ENCODE results near the gene WDR36.
"Not testable (repeated sequence)": the region's sequence is repeated elsewhere in the genome, so short reads cannot be mapped to it uniquely, and the experiment has no call there.

Gene WDR36

DNA sequence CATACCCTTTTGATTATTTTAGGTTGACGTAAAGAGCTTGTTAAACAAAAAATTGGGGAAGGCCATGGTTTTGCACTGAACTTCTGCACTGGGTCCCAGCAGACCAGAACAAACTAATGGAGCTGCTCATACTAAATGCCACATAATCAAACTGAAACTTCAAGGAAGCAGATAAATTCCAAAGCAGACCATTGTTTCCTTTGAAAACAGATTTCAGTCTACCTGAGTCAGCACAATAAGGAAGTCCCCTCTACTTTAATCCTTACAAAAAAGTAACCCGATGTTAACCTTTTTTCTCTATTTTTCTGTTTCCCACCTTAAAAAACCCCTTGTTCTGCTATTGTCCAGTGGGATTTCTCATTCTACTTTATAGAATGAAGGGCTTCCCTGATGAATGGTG lies 39.2 kb downstream of the WDR36 start:
- Histone ChIP-seq H3K4me1 (ENCODE audit: control insufficient read depth, insufficient read depth, low read length) (no peaks in the 10 kb centered on the region), H3K4me3 (ENCODE audit: low read length) (no peak overlapping the region), H3K36me3 (ENCODE audit: control insufficient read depth, insufficient read depth, low read length) (no peaks in the 10 kb centered on the region), H3K27me3 (ENCODE audit: control insufficient read depth, insufficient read depth, low read length) (no peaks in the 10 kb centered on the region), H3K9ac (ENCODE audit: low read length) (no peak overlapping the region), H3K9me3 (ENCODE audit: control insufficient read depth, low read length) (no peaks in the 10 kb centered on the region)

GRCh38 chr5:111132076-111132475 lies 39.9 kb downstream of the WDR36 start:
- Histone ChIP-seq H3K27me3 (ENCODE audit: control insufficient read depth, insufficient read depth, low read length) (no peaks in the 10 kb centered on the region), H3K4me3 (ENCODE audit: low read length) (no peak overlapping the region), H3K4me1 (ENCODE audit: control insufficient read depth, insufficient read depth, low read length) (no peaks in the 10 kb centered on the region), H3K9me3 (ENCODE audit: control insufficient read depth, low read length) (no peaks in the 10 kb centered on the region), H3K36me3 (ENCODE audit: control insufficient read depth, insufficient read depth, low read length) (no peaks in the 10 kb centered on the region), H3K9ac (ENCODE audit: low read length) (no peak overlapping the region)

GRCh38 chr5:111132731-111133435 lies 40.7 kb downstream of the WDR36 start:
- Histone ChIP-seq H3K27me3 (ENCODE audit: control insufficient read depth, insufficient read depth, low read length) (no peaks in the 10 kb centered on the region), H3K4me1 (ENCODE audit: control insufficient read depth, insufficient read depth, low read length) (no peaks in the 10 kb centered on the region), H3K4me3 (ENCODE audit: low read length) (no peak overlapping the region), H3K9me3 (ENCODE audit: control insufficient read depth, low read length) (no peaks in the 10 kb centered on the region), H3K9ac (ENCODE audit: low read length) (no peak overlapping the region), H3K36me3 (ENCODE audit: control insufficient read depth, insufficient read depth, low read length) (no peaks in the 10 kb centered on the region)

DNA sequence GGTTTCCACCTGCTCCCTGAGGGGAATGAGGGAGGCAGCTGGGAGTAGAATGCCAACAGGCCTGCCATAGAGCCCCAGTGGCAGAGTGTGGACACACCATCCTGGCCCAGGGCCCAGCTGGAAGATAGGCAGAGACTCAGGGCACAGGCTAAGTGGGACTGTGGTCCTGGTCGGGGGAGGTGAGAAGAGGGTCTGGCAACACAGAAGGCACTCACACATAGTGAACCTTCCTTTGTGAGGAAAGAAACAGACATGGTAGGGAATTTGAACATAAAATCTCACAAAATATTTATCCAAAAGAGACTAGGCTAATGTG lies 41.2 kb downstream of the WDR36 start:
- H3K27me3 ChIP-seq (ENCODE audit: control insufficient read depth, insufficient read depth, low read length) = no peaks in the 10 kb centered on the region
- H3K4me1 ChIP-seq (ENCODE audit: control insufficient read depth, insufficient read depth, low read length) = no peaks in the 10 kb centered on the region
- H3K9me3 ChIP-seq (ENCODE audit: control insufficient read depth, low read length) = no peaks in the 10 kb centered on the region
- no peak overlapping the region for H3K4me3 ChIP-seq (ENCODE audit: low read length)
- H3K36me3 ChIP-seq (ENCODE audit: control insufficient read depth, insufficient read depth, low read length) = no peaks in the 10 kb centered on the region
- no peak overlapping the region for H3K9ac ChIP-seq (ENCODE audit: low read length)

DNA sequence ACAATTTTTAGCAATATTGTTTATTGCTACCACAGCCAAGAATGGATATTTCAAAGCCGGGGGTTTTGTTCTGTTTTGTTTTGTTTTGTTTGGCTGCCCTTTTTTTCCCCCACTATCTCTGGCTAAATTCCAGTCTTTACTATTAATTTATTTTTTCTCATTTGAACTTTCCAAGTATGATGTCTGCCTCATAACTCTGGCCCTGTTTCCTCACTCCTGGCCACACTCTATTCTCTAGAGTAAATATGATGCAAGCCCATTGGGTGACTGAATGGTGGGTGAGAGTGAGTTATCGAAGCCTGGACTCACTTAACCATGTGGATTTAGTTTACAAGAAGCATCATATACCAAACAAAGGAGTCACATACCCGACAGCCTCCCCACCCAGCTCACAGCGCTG lies 41.9 kb downstream of the WDR36 start:
- Histone ChIP-seq H3K27me3 (ENCODE audit: control insufficient read depth, insufficient read depth, low read length) (no peaks in the 10 kb centered on the region), H3K36me3 (ENCODE audit: control insufficient read depth, insufficient read depth, low read length) (no peaks in the 10 kb centered on the region), H3K4me1 (ENCODE audit: control insufficient read depth, insufficient read depth, low read length) (no peaks in the 10 kb centered on the region), H3K9me3 (ENCODE audit: control insufficient read depth, low read length) (no peaks in the 10 kb centered on the region), H3K4me3 (ENCODE audit: low read length) (no peak overlapping the region), H3K9ac (ENCODE audit: low read length) (no peak overlapping the region)

DNA sequence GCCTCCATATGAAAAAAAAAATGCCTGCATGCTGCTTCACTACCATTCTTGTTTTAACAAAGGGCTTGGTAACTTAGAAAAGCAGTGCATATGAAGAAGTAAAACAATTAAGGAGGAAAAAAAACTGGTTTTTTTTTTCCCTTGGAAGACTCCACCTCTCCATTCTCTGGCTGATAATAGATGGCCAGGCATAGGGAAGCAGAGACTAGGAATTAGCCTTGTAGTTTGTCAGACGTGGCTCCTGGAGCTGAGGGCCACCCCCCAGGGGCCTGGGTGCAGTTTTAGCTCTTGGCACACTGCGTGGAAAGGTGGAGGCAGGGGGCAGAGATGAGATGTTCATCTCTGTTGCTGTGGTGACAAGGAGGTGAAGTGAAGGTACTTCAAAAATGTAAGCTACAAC lies 42.7 kb downstream of the WDR36 start:
- Histone ChIP-seq H3K27me3 (ENCODE audit: control insufficient read depth, insufficient read depth, low read length) (no peaks in the 10 kb centered on the region), H3K9ac (ENCODE audit: low read length) (no peak overlapping the region), H3K4me1 (ENCODE audit: control insufficient read depth, insufficient read depth, low read length) (no peaks in the 10 kb centered on the region), H3K9me3 (ENCODE audit: control insufficient read depth, low read length) (no peaks in the 10 kb centered on the region), H3K4me3 (ENCODE audit: low read length) (no peak overlapping the region), H3K36me3 (ENCODE audit: control insufficient read depth, insufficient read depth, low read length) (no peaks in the 10 kb centered on the region)

GRCh38 chr5:111135363-111135762 lies 43.2 kb downstream of the WDR36 start:
- H3K4me1 ChIP-seq (ENCODE audit: control insufficient read depth, insufficient read depth, low read length) = no peaks in the 10 kb centered on the region
- no peak overlapping the region for H3K9ac ChIP-seq (ENCODE audit: low read length)
- H3K4me3 ChIP-seq (ENCODE audit: low read length) = no peak overlapping the region

DNA sequence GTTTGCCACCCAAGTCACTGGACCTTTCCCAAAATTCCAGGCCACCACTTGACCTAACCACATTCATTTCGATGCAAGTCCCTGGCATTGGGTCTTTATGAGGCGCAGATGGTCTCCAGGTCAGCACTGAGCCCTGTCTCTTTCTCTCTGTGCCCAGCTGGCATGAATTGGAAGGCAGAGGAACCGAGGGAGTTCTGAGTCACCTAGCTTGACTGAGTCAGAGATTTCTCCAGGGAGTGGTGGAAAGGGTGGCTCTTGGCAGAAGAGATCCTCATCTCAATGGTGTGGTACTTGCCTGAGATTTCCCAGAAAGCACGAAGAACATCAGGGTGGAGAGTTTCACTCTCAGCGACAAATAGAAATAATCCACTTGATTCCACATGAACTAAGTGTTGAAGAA lies 43.8 kb downstream of the WDR36 start:
- no peaks in the 10 kb centered on the region for H3K27me3 ChIP-seq (ENCODE audit: control insufficient read depth, insufficient read depth, low read length)
- H3K9me3 ChIP-seq (ENCODE audit: control insufficient read depth, low read length) = no peaks in the 10 kb centered on the region
- H3K4me1 ChIP-seq (ENCODE audit: control insufficient read depth, insufficient read depth, low read length) = no peaks in the 10 kb centered on the region
- no peak overlapping the region for H3K4me3 ChIP-seq (ENCODE audit: low read length)
- H3K9ac ChIP-seq (ENCODE audit: low read length) = no peak overlapping the region
- H3K36me3 ChIP-seq (ENCODE audit: control insufficient read depth, insufficient read depth, low read length) = no peaks in the 10 kb centered on the region

More at GRCh38 chr5:111135363-111135762, 43.2 kb downstream of the WDR36 start:
- Histone ChIP-seq H3K27me3 (ENCODE audit: control insufficient read depth, insufficient read depth, low read length) (no peaks in the 10 kb centered on the region), H3K36me3 (ENCODE audit: control insufficient read depth, insufficient read depth, low read length) (no peaks in the 10 kb centered on the region), H3K9me3 (ENCODE audit: control insufficient read depth, low read length) (no peaks in the 10 kb centered on the region)

DNA sequence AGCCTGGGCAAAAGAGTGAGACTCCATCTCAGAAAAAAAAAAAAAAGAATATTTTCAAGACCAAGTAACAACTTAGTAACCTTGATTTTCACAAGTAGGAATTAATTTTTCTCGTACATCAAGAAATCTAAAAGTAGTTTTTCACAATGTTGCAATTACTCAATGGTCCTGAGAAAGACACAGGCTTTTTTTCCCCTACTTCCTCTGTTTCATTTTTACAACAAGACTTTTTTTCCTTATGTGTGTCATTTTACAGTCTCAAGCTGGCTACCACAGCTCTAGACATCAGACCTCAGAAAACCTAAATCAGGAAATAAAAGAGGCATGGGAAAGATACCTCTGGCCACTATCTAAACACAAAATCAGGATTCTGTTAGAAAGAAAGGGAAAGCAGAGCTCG lies 45.9 kb downstream of the WDR36 start:
- Histone ChIP-seq H3K27me3 (ENCODE audit: control insufficient read depth, insufficient read depth, low read length) (no peaks in the 10 kb centered on the region), H3K4me1 (ENCODE audit: control insufficient read depth, insufficient read depth, low read length) (no peaks in the 10 kb centered on the region), H3K4me3 (ENCODE audit: low read length) (no peak overlapping the region), H3K9ac (ENCODE audit: low read length) (no peak overlapping the region), H3K9me3 (ENCODE audit: control insufficient read depth, low read length) (no peaks in the 10 kb centered on the region), H3K36me3 (ENCODE audit: control insufficient read depth, insufficient read depth, low read length) (no peaks in the 10 kb centered on the region)

DNA sequence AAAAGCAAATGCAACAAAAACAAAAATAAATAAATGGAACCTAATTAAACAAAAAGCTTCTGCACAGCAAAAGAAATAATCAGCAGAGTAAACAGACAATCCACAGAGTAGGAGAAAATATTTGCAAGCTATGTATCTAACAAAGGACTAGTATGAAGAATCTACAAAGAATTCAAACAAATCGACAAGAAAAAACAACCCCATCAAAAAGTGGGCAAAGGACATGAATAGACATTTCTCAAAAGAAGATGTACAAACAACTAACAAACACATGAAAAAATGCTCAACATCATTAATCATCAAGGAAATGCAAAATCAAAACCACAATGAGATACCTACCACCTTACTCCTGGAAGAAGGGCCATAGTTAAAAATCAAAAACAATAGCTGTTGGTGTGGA lies 49.3 kb downstream of the WDR36 start:
- H3K4me1 ChIP-seq (ENCODE audit: control insufficient read depth, insufficient read depth, low read length); H3K4me3 ChIP-seq (ENCODE audit: low read length); H3K9me3 ChIP-seq (ENCODE audit: control insufficient read depth, low read length); H3K9ac ChIP-seq (ENCODE audit: low read length); H3K36me3 ChIP-seq (ENCODE audit: control insufficient read depth, insufficient read depth, low read length); H3K27me3 ChIP-seq (ENCODE audit: control insufficient read depth, insufficient read depth, low read length): not testable (repeated sequence)

DNA sequence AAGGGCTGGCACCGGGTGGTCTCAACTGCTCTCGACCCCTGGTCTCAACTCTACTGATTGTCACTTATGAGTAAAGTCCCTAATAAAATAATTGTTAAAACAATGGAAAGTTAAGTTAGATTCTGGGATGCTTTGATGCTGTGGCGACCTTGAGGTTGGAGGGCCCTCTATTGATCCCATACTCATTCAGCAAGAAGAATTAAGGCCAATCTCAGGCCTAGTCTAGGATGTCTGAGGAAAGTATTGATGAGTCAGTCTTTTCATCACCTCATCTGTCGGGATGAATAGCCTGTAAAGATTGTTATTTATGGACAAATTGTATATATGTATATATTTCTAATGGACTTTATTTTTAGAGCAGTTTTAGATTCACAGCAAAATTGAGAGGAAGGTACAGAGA lies 50.8 kb downstream of the WDR36 start:
- Histone ChIP-seq H3K9ac (ENCODE audit: low read length) (no peak overlapping the region), H3K27me3 (ENCODE audit: control insufficient read depth, insufficient read depth, low read length) (no peaks in the 10 kb centered on the region), H3K4me1 (ENCODE audit: control insufficient read depth, insufficient read depth, low read length) (no peaks in the 10 kb centered on the region), H3K9me3 (ENCODE audit: control insufficient read depth, low read length) (no peaks in the 10 kb centered on the region), H3K4me3 (ENCODE audit: low read length) (no peak overlapping the region), H3K36me3 (ENCODE audit: control insufficient read depth, insufficient read depth, low read length) (no peaks in the 10 kb centered on the region)

DNA sequence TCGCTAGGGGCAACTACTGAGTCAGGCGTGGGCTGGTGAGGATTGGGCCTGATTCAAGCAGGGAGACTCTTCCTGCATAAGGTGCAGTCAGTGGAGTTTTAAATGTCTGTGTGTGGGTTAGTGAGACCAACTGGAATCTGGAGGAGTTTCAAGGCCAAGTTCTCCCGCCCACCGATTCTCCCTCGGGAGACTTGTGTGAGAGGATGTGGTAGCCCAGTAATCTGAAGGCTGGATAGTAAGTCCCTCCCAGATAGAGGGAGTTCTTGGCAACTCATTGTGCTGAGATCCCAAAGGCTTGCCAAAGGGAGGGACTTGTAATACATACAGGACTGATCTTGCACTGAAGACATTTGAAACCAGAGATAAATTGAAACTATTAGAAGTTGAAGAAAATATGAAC lies 51.8 kb downstream of the WDR36 start:
- H3K4me1 ChIP-seq (ENCODE audit: control insufficient read depth, insufficient read depth, low read length) = no peaks in the 10 kb centered on the region

DNA sequence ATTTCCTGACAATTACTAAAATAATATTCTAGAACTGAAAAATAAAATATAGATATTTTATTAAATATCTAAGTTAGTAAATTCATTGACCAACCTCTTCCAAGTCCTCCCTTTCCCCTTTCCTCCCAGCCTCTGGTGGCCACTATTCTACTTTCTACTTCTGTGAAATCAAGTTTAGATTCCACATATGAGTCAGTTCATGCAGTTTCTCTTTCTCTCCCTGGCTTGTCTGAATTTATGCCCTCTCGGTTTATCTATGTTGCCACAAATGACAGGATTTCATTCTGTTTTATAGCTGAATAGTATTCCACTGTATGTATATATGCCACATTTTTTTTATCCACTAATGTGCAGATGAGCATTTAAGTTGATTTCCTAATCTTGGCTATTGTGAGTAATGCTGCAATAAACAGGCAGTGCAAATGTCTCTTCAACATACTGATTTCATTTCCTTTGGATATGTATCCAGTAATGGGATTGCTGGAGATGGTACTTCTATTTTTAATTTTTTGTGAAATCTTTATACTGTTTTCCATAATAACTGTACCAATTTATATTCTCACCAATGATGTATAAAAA lies 52.3 kb downstream of the WDR36 start:
- no peak overlapping the region for H3K9ac ChIP-seq (ENCODE audit: low read length)
- no peaks in the 10 kb centered on the region for H3K9me3 ChIP-seq (ENCODE audit: control insufficient read depth, low read length)
- H3K4me1 ChIP-seq (ENCODE audit: control insufficient read depth, insufficient read depth, low read length) = no peaks in the 10 kb centered on the region
- no peaks in the 10 kb centered on the region for H3K36me3 ChIP-seq (ENCODE audit: control insufficient read depth, insufficient read depth, low read length)
- H3K4me3 ChIP-seq (ENCODE audit: low read length) = no peak overlapping the region
- H3K27me3 ChIP-seq (ENCODE audit: control insufficient read depth, insufficient read depth, low read length) = no peaks in the 10 kb centered on the region

More for the DNA sequence above, 51.8 kb downstream of the WDR36 start:
- no peaks in the 10 kb centered on the region for H3K36me3 ChIP-seq (ENCODE audit: control insufficient read depth, insufficient read depth, low read length)
- no peak overlapping the region for H3K4me3 ChIP-seq (ENCODE audit: low read length)
- H3K9ac ChIP-seq (ENCODE audit: low read length) = no peak overlapping the region
- H3K27me3 ChIP-seq (ENCODE audit: control insufficient read depth, insufficient read depth, low read length) = no peaks in the 10 kb centered on the region
- H3K9me3 ChIP-seq (ENCODE audit: control insufficient read depth, low read length) = no peaks in the 10 kb centered on the region
